ENCODE measurements around the gene DBNL.

DNA sequence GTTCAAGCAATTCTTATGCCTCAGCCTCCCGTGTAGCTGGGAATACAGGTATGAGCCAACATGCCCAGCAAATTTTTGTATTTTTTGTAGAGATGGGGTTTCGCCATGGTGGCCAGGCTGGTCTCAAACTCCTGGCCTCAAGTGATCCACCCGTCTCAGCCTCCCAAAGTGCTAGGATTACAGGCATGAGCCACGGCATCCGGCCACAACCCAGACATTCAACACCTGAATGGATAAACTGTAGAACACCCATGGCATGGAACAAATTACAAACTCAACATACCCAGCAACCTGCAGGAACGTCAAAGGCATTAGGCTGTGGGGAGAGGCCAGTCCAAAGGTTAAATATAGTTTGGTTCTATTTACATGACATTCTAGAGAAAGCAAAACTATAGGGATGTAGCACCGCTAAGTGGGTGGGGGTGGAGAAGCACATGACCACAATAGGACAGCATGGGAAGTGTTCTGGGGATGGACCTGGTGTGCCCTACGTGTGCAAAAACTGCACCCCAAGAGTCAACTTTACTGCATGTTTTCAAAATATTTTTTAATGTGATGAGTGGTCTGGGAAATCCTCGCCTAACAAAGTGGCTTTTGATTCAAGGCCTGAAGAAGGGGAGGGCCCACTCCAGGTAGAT lies 27.3 kb downstream of the DBNL start:
- TF ChIP-seq YY1 (IDR thresholded peaks at IDR 0.05): no peak
- TF ChIP-seq, protein P1, sequence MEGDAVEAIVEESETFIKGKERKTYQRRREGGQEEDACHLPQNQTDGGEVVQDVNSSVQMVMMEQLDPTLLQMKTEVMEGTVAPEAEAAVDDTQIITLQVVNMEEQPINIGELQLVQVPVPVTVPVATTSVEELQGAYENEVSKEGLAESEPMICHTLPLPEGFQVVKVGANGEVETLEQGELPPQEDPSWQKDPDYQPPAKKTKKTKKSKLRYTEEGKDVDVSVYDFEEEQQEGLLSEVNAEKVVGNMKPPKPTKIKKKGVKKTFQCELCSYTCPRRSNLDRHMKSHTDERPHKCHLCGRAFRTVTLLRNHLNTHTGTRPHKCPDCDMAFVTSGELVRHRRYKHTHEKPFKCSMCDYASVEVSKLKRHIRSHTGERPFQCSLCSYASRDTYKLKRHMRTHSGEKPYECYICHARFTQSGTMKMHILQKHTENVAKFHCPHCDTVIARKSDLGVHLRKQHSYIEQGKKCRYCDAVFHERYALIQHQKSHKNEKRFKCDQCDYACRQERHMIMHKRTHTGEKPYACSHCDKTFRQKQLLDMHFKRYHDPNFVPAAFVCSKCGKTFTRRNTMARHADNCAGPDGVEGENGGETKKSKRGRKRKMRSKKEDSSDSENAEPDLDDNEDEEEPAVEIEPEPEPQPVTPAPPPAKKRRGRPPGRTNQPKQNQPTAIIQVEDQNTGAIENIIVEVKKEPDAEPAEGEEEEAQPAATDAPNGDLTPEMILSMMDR (IDR thresholded peaks at IDR 0.05; ENCODE audit: low read depth, low read length, missing input control): no peak
- TF ChIP-seq HNF4A (conservative IDR thresholded peaks at IDR 0.05): peak in 1 of 2 donors; percentile 15
- no peak for TF ChIP-seq TAF1 (conservative IDR thresholded peaks at IDR 0.05)
- TF ChIP-seq SP1 (IDR thresholded peaks at IDR 0.05): no peak
- TF ChIP-seq, protein P2, sequence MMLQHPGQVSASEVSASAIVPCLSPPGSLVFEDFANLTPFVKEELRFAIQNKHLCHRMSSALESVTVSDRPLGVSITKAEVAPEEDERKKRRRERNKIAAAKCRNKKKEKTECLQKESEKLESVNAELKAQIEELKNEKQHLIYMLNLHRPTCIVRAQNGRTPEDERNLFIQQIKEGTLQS (IDR thresholded peaks at IDR 0.05): no peak
- TF ChIP-seq NR2F2 (IDR thresholded peaks at IDR 0.05): no peak
- TF ChIP-seq JUND (IDR thresholded peaks at IDR 0.05): no peak
- TF ChIP-seq, protein P3, sequence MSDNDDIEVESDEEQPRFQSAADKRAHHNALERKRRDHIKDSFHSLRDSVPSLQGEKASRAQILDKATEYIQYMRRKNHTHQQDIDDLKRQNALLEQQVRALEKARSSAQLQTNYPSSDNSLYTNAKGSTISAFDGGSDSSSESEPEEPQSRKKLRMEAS (IDR thresholded peaks at IDR 0.05): no peak
- no peak for TF ChIP-seq FOXA1 (IDR thresholded peaks at IDR 0.05)
- TF ChIP-seq GABPA (IDR thresholded peaks at IDR 0.05 in 1 of 2, conservative IDR thresholded peaks at IDR 0.05 in 1 of 2): no peak
- no peak for TF ChIP-seq EGR1 (IDR thresholded peaks at IDR 0.05; ENCODE audit: low read depth in 2 of 2)

Data from liver (tissue), 3 donors.